SK-N-SH (cell line): Measurements from ENCODE around the gene SSR1. TPM values are rescaled to one million over a fixed set of nuclear protein-coding genes. Genes with fewer than 3 reads are reported as not detected.

ENCODE experiments used
- CTCF ChIA-PET: fragments of 300-600, 350-600 bp; formaldehyde crosslinking; extraction: SDS; loops from one replicate; lab custom pipeline; 2021; lab: Yijun Ruan, JAX
- POLR2A ChIA-PET: fragments of 350-600 bp; sonication (Branson Sonifier 250); formaldehyde crosslinking; extraction: SDS; loops from one replicate; lab custom pipeline; 2020; ENCODE audit warnings: antibody characterized with exemption, inconsistent platforms; lab: Yijun Ruan, JAX
- DNase-seq: peaks from one replicate; pipeline ENCODE4 v3.0.0; 2012
- H2AFZ ChIP-seq: fragments of 200-600 bp; sonication (generic); 2 replicates; pipeline ENCODE4 v1.8.1; 2016; ENCODE audit warnings: antibody characterized with exemption, mild to moderate bottlenecking, low read depth
- H3F3A ChIP-seq: fragments of 200-600 bp; sonication (generic); replicated peaks from 2 replicates; pipeline ENCODE3; 2016; ENCODE audit warnings: antibody characterized with exemption, mild to moderate bottlenecking; ENCODE audit not compliant: insufficient read depth
- H3K27ac ChIP-seq, 2 experiments: fragments of 200-500 bp in 1 of 2; fragments of 200-600 bp in 1 of 2; sonication (Bioruptor generic) in 1 of 2; sonication (generic), shearing (Covaris generic) in 1 of 2; 2 replicates each; pipeline versions ENCODE4 v1.5.1 to v1.6.1; 2014 to 2016; ENCODE audit warnings: low read depth in 2 of 2, inconsistent platforms in 1 of 2, low read length in 1 of 2, mild to moderate bottlenecking in 1 of 2, mixed read lengths in 1 of 2
- H3K27me3 ChIP-seq: fragments of 200-600 bp; sonication (generic), shearing (Covaris generic); 2 replicates; pipeline ENCODE4 v1.6.1; 2016; ENCODE audit warnings: mixed run types; ENCODE audit not compliant: insufficient read depth
- H3K36me3 ChIP-seq, 2 experiments: fragments of 200-500 bp in 1 of 2; fragments of 200-600 bp in 1 of 2; sonication (Bioruptor generic) in 1 of 2; sonication (generic) in 1 of 2; replicated peaks in 1 of 2; 2 replicates each; pipeline versions ENCODE3 to v1.5.1; 2014 to 2016; ENCODE audit warnings: low read length in 1 of 2, mild to moderate bottlenecking in 1 of 2; ENCODE audit not compliant: insufficient read depth in 2 of 2, control insufficient read depth in 1 of 2
- H3K4me1 ChIP-seq, 2 experiments: fragments of 200-500 bp in 1 of 2; fragments of 200-600 bp in 1 of 2; sonication (Bioruptor generic) in 1 of 2; sonication (generic), shearing (Covaris generic) in 1 of 2; 2 replicates each; pipeline versions ENCODE4 v1.5.1 to v1.6.1; 2014 to 2016; ENCODE audit warnings: low read depth in 1 of 2, low read length in 1 of 2, mixed run types in 1 of 2; ENCODE audit not compliant: insufficient read depth in 2 of 2, control insufficient read depth in 1 of 2
- H3K4me2 ChIP-seq: fragments of 200-600 bp; sonication (generic), shearing (Covaris generic); 2 replicates; pipeline ENCODE4 v1.6.1; 2017; ENCODE audit warnings: mixed run types
- H3K4me3 ChIP-seq, 2 experiments: fragments of 200-500 bp in 1 of 2; fragments of 200-600 bp in 1 of 2; sonication (Bioruptor generic) in 1 of 2; sonication (generic), shearing (Covaris generic) in 1 of 2; 2 replicates each; pipeline versions ENCODE4 v1.5.1 to v1.8.1; 2014 to 2016; ENCODE audit warnings: low read depth in 2 of 2, inconsistent platforms in 1 of 2, low read length in 1 of 2, mild to moderate bottlenecking in 1 of 2, mixed read lengths in 1 of 2, moderate library complexity in 1 of 2
- H3K79me2 ChIP-seq: fragments of 200-600 bp; sonication (generic); 2 replicates; pipeline ENCODE4 v1.8.1; 2017; ENCODE audit warnings: mild to moderate bottlenecking; ENCODE audit not compliant: insufficient read depth
- H3K9ac ChIP-seq: fragments of 200-600 bp; sonication (generic); 2 replicates; pipeline ENCODE4 v1.6.1; 2017; ENCODE audit warnings: mixed run types
- H3K9me2 ChIP-seq: fragments of 200-600 bp; sonication (generic); 2 replicates; pipeline ENCODE4 v1.6.1; 2017; ENCODE audit warnings: mixed run types
- H3K9me3 ChIP-seq: fragments of 200-600 bp; sonication (generic); 2 replicates; pipeline ENCODE4 v1.6.1; 2017; ENCODE audit warnings: mixed run types, mild to moderate bottlenecking, moderate library complexity
- H4K20me1 ChIP-seq: fragments of 200-600 bp; sonication (generic); 2 replicates; pipeline ENCODE4 v1.6.1; 2017; ENCODE audit warnings: mild to moderate bottlenecking, mixed run types; ENCODE audit not compliant: insufficient read depth
- ELF1 ChIP-seq: IDR thresholded peaks from 2 replicates; pipeline ENCODE4 v1.4.0; 2012
- EZH2phosphoT487 ChIP-seq: fragments of 200-600 bp; sonication (generic); IDR thresholded peaks from 2 replicates; pipeline ENCODE4 v1.6.1; 2017; ENCODE audit warnings: low read depth, mixed run types, mild to moderate bottlenecking, antibody characterized with exemption, moderate library complexity, borderline replicate concordance
- FOXJ3 ChIP-seq: sonication (generic); formaldehyde crosslinking; IDR thresholded peaks from 2 replicates; pipeline ENCODE4 v1.5.1; 2020; ENCODE audit warnings: mild to moderate bottlenecking, missing genetic modification reagents
- GABPA ChIP-seq: IDR thresholded peaks from 2 replicates; pipeline ENCODE4 v1.4.0; 2012; ENCODE audit warnings: low read depth, mild to moderate bottlenecking
- JUND ChIP-seq: IDR thresholded peaks from 2 replicates; pipeline ENCODE4 v1.4.0; 2012
- MAX ChIP-seq: IDR thresholded peaks from 2 replicates; pipeline ENCODE4 v1.4.0; 2012; ENCODE audit warnings: low read depth
- MXI1 ChIP-seq: IDR thresholded peaks from 2 replicates; pipeline ENCODE4 v1.6.1; 2012; ENCODE audit warnings: mild to moderate bottlenecking, low read depth, low read length, improper control_type of control experiment
- NFIC ChIP-seq: IDR thresholded peaks from 2 replicates; pipeline ENCODE4 v1.4.0; 2012; ENCODE audit warnings: borderline replicate concordance
- RCOR1 ChIP-seq: fragments of 150-350 bp; IDR thresholded peaks from 2 replicates; pipeline ENCODE4 v1.6.1; 2017; ENCODE audit warnings: antibody characterized with exemption, low read length
- RXRA ChIP-seq: IDR thresholded peaks from 2 replicates; pipeline ENCODE4 v1.4.0; 2012; ENCODE audit warnings: low read depth, mild to moderate bottlenecking, borderline replicate concordance
- TCF12 ChIP-seq: IDR thresholded peaks from 2 replicates; pipeline ENCODE4 v1.4.0; 2012
- WGBS: methylation state at CpG from one replicate; pipeline ENCODE4 v1.1.6; 2017; ENCODE audit warnings: low lambda C conversion rate; 5-methylcytosine and 5-hydroxymethylcytosine counted together
- polyA plus RNA-seq, 3 experiments: library from polyadenylated mRNA; depleted of rRNA; stranded (reverse); fragments of >200 nt; gene quantifications; 2 replicates each; pipeline ENCODE4 v1.2.3, GENCODE V29; 2012
- TF ChIP-seq, protein P1 (sequence below): IDR thresholded peaks from 2 replicates; pipeline ENCODE4; 2012
- TF ChIP-seq, protein P2 (sequence below): fragments of 150-350 bp; IDR thresholded peaks from 2 replicates; pipeline ENCODE4 v1.6.1; 2016; ENCODE audit warnings: mild to moderate bottlenecking, low read depth, low read length

SSR1 gene
- polyA plus RNA-seq, 1 of the 3 experiments (the other 2 are of a cell fraction), result 50.7 TPM

- peaks cover 3% of the 10 kb centered on the region; the same call in 1 of the 2 replicates for H3K79me2 ChIP-seq
- H3K4me3 ChIP-seq, result no peak overlapping the region
- 85% methylated on average over 14 of the region's 37 CpGs for WGBS
- CTCF ChIA-PET, result interaction anchor here (1.0 to 1.3 kb wide), 2 partner anchors 8 to 23 kb away, joined by 3 read pairs; no protein-coding TSS in a partner anchor
- H3K27ac ChIP-seq, result no peak overlapping the region
- H4K20me1 ChIP-seq, result 0 out of 2 replicates have a peak, but pooled peaks cover 4% of the 10 kb centered on the region
- DNase-seq, result no peak
- H3F3A ChIP-seq, result peaks cover 4% of the 10 kb centered on the region
- H3K9ac ChIP-seq, result no peak overlapping the region
- peaks cover 10 to 22% of the 10 kb centered on the region in 2 experiments for H3K36me3 ChIP-seq
- no peak for TF ChIP-seq GABPA
- TF ChIP-seq FOXJ3 (CRISPR knock-in tag), result no peak
- TF ChIP-seq TCF12, result no peak
- no peak for TF ChIP-seq MXI1
- TF ChIP-seq, protein P1, sequence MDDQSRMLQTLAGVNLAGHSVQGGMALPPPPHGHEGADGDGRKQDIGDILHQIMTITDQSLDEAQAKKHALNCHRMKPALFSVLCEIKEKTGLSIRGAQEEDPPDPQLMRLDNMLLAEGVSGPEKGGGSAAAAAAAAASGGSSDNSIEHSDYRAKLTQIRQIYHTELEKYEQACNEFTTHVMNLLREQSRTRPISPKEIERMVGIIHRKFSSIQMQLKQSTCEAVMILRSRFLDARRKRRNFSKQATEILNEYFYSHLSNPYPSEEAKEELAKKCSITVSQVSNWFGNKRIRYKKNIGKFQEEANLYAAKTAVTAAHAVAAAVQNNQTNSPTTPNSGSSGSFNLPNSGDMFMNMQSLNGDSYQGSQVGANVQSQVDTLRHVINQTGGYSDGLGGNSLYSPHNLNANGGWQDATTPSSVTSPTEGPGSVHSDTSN, result no peak
- no peak for TF ChIP-seq RXRA
- no peak for TF ChIP-seq NFIC
- TF ChIP-seq EZH2phosphoT487, result no peak
- no peaks in the 10 kb centered on the region for H3K4me1 ChIP-seq
- no peak overlapping the region for H3K4me2 ChIP-seq
- no peaks in the 10 kb centered on the region for H3K9me2 ChIP-seq
- no peak overlapping the region for H2AFZ ChIP-seq
- no peaks in the 10 kb centered on the region for H3K9me3 ChIP-seq
- no peaks in the 10 kb centered on the region for H3K27me3 ChIP-seq
- POLR2A ChIA-PET, result no interaction called here
Observed at GRCh38 chr6:7230956-7231713, 81.9 kb downstream of the SSR1 start.

- Histone ChIP-seq H3K9ac (no peak overlapping the region), H3K4me1 (no peaks in the 10 kb centered on the region), H3K27ac (no peak overlapping the region), H3K4me2 (no peak overlapping the region), H3K27me3 (no peaks in the 10 kb centered on the region), H3F3A (peaks cover 4% of the 10 kb centered on the region), H3K36me3 (peaks cover 11 to 22% of the 10 kb centered on the region in 2 experiments), H3K9me3 (no peaks in the 10 kb centered on the region), H3K4me3 (no peak overlapping the region), H4K20me1 (0 out of 2 replicates have a peak, but pooled peaks cover 4% of the 10 kb centered on the region), H3K79me2 (peaks cover 3% of the 10 kb centered on the region; the same call in 1 of the 2 replicates), H3K9me2 (no peaks in the 10 kb centered on the region), H2AFZ (no peak overlapping the region)
- ChIA-PET POLR2A (no interaction called here), CTCF (interaction anchor here (1.3 kb wide), 1 partner anchor 8 kb away, joined by 3 read pairs; no protein-coding TSS in a partner anchor)
- DNase-seq, result no peak
- 98% methylated on average over 9 of the region's 39 CpGs for WGBS
- TF ChIP-seq RCOR1 (no peak), ELF1 (no peak), JUND (no peak), NFIC (no peak), MAX (no peak)
- TF ChIP-seq, protein P2, sequence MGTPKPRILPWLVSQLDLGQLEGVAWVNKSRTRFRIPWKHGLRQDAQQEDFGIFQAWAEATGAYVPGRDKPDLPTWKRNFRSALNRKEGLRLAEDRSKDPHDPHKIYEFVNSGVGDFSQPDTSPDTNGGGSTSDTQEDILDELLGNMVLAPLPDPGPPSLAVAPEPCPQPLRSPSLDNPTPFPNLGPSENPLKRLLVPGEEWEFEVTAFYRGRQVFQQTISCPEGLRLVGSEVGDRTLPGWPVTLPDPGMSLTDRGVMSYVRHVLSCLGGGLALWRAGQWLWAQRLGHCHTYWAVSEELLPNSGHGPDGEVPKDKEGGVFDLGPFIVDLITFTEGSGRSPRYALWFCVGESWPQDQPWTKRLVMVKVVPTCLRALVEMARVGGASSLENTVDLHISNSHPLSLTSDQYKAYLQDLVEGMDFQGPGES, result no peak
Observed at GRCh38 chr6:7230327-7230691, 82.7 kb downstream of the SSR1 start.
